H1 (cell line): ENCODE data around the gene FAM47A. TPM values are rescaled to one million over a fixed set of nuclear protein-coding genes. Genes with fewer than 3 reads are reported as not detected.

Source experiments
- CTCF ChIA-PET: fragments of 300-600 bp; sonication (Branson Sonifier 250); formaldehyde crosslinking; loops from one replicate; lab custom pipeline; 2021; ENCODE audit not compliant: partially characterized antibody; lab: Charles Lee
- POLR2A ChIA-PET: fragments of 300-600 bp; sonication (Branson Sonifier 250); formaldehyde crosslinking; loops from one replicate; lab custom pipeline; 2021; ENCODE audit warnings: inconsistent platforms; ENCODE audit not compliant: partially characterized antibody; lab: Charles Lee
- DNase-seq, 2 experiments: peaks; one replicate each; pipeline versions ENCODE4 v3.0.0 to v3.0.0-alpha.2; 2010 to 2022; ENCODE audit warnings: low spot score in 2 of 2, low read depth in 1 of 2, mixed read lengths in 1 of 2
- FAIRE-seq: peaks from 2 replicates; lab custom pipeline; 2011; peaks lifted over from hg19 to GRCh38; lab: Jason Lieb, UNC
- H2AFZ ChIP-seq: 2 replicates; pipeline ENCODE4 v1.8.1; 2012; ENCODE audit warnings: low read length, inconsistent platforms
- H2AK5ac ChIP-seq: 2 replicates; pipeline ENCODE4 v1.6.1; 2013; ENCODE audit warnings: low read depth, low read length
- H2BK120ac ChIP-seq: replicated peaks from 2 replicates; pipeline ENCODE3; 2013; ENCODE audit warnings: low read depth, low read length, inconsistent platforms
- H2BK12ac ChIP-seq: 2 replicates; pipeline ENCODE4 v1.6.1; 2013; ENCODE audit warnings: low read depth, low read length
- H2BK15ac ChIP-seq: 2 replicates; pipeline ENCODE4 v1.6.1; 2013; ENCODE audit warnings: low read length
- H2BK20ac ChIP-seq: 2 replicates; pipeline ENCODE4 v1.6.1; 2013; ENCODE audit warnings: low read length
- H2BK5ac ChIP-seq: 2 replicates; pipeline ENCODE4 v1.6.1; 2013; ENCODE audit warnings: low read depth, low read length
- H3K14ac ChIP-seq: 2 replicates; pipeline ENCODE4 v1.6.1; 2013; ENCODE audit warnings: inconsistent platforms; ENCODE audit not compliant: insufficient read length
- H3K18ac ChIP-seq: 2 replicates; pipeline ENCODE4 v1.6.1; 2013; ENCODE audit warnings: low read length; ENCODE audit errors: extremely low read depth
- H3K23ac ChIP-seq: 2 replicates; pipeline ENCODE4 v1.6.1; 2013; ENCODE audit warnings: inconsistent platforms; ENCODE audit not compliant: insufficient read length
- H3K23me2 ChIP-seq: 2 replicates; pipeline ENCODE4 v1.6.1; 2013; ENCODE audit warnings: low read depth, low read length
- H3K27ac ChIP-seq: 2 replicates; pipeline ENCODE4 v1.6.1; 2011; ENCODE audit warnings: low read depth, low read length, inconsistent platforms
- H3K27me3 ChIP-seq, 4 experiments: replicated peaks in 1 of 4; 1 replicate in 1 of 4; 2 replicates in 3 of 4; pipeline versions ENCODE4 v1.6.1 to v1.8.1; 2011 to 2013; ENCODE audit warnings: low read length in 3 of 4, mild to moderate bottlenecking in 3 of 4, inconsistent platforms in 2 of 4, mixed read lengths in 2 of 4, moderate library complexity in 1 of 4; ENCODE audit not compliant: control insufficient read depth in 3 of 4, insufficient read depth in 3 of 4; ENCODE audit errors: extremely low read depth in 1 of 4
- H3K36me3 ChIP-seq, 4 experiments: 2 replicates each; pipeline versions ENCODE4 v1.6.1 to v1.8.1; 2011 to 2013; ENCODE audit warnings: mild to moderate bottlenecking in 4 of 4, low read length in 3 of 4, moderate library complexity in 2 of 4, control low read depth in 1 of 4, inconsistent platforms in 1 of 4; ENCODE audit not compliant: insufficient read depth in 4 of 4, control insufficient read depth in 2 of 4
- H3K4ac ChIP-seq: replicated peaks from 2 replicates; pipeline ENCODE3; 2013; ENCODE audit warnings: low read length, low read depth, mixed read lengths, inconsistent platforms; ENCODE audit not compliant: insufficient read length
- H3K4me1 ChIP-seq, 4 experiments: replicated peaks in 1 of 4; 1 replicate in 1 of 4; 2 replicates in 3 of 4; pipeline versions ENCODE4 v1.6.1 to v1.8.1; 2011 to 2013; ENCODE audit warnings: low read length in 3 of 4, inconsistent platforms in 2 of 4, mixed read lengths in 1 of 4; ENCODE audit not compliant: insufficient read depth in 4 of 4, control insufficient read depth in 3 of 4
- H3K4me2 ChIP-seq, 2 experiments: 2 replicates each; pipeline versions ENCODE4 v1.6.1 to v1.8.1; 2011 to 2013; ENCODE audit warnings: low read depth in 2 of 2, low read length in 2 of 2, control low read depth in 1 of 2, inconsistent platforms in 1 of 2, mild to moderate bottlenecking in 1 of 2; ENCODE audit not compliant: insufficient read depth in 1 of 2
- H3K4me3 ChIP-seq, 4 experiments: fragments of 200-600, 300-600 bp in 1 of 4; sonication (generic), shearing (Covaris generic), sonication (Bioruptor Twin) in 1 of 4; 2 replicates each; pipeline versions ENCODE4 v1.5.1 to v1.8.1; 2011 to 2016; ENCODE audit warnings: low read length in 4 of 4, low read depth in 3 of 4, control low read depth in 2 of 4, inconsistent platforms in 2 of 4, mild to moderate bottlenecking in 2 of 4, mixed read lengths in 1 of 4, moderate library complexity in 1 of 4; ENCODE audit not compliant: insufficient read depth in 2 of 4; ENCODE audit errors: extremely low read depth in 1 of 4
- H3K56ac ChIP-seq: replicated peaks from 2 replicates; pipeline ENCODE3; 2013; ENCODE audit warnings: low read depth, mild to moderate bottlenecking, mixed read lengths, low read length, inconsistent platforms; ENCODE audit not compliant: insufficient read length
- H3K79me1 ChIP-seq: 2 replicates; pipeline ENCODE4 v1.6.1; 2013; ENCODE audit warnings: low read depth, low read length, control low read depth
- H3K79me2 ChIP-seq, 2 experiments: 2 replicates each; pipeline versions ENCODE4 v1.6.1 to v1.8.1; 2012 to 2013; ENCODE audit warnings: low read length in 2 of 2, mild to moderate bottlenecking in 2 of 2, inconsistent platforms in 1 of 2; ENCODE audit not compliant: insufficient read depth in 2 of 2, control insufficient read depth in 1 of 2
- H3K9ac ChIP-seq, 4 experiments: replicated peaks in 1 of 4; 1 replicate in 1 of 4; 2 replicates in 3 of 4; pipeline versions ENCODE4 v1.6.1 to v1.8.1; 2011 to 2013; ENCODE audit warnings: low read depth in 3 of 4, low read length in 3 of 4, control low read depth in 2 of 4, mild to moderate bottlenecking in 2 of 4, moderate library complexity in 2 of 4, inconsistent platforms in 1 of 4; ENCODE audit errors: extremely low read depth in 1 of 4
- H3K9me3 ChIP-seq, 2 experiments: 2 replicates each; pipeline versions ENCODE4 v1.6.1 to v1.8.1; 2012 to 2013; ENCODE audit warnings: mild to moderate bottlenecking in 2 of 2, moderate library complexity in 2 of 2, control low read depth in 1 of 2, inconsistent platforms in 1 of 2, low read depth in 1 of 2, low read length in 1 of 2, mixed read lengths in 1 of 2; ENCODE audit not compliant: insufficient read depth in 2 of 2
- H4K20me1 ChIP-seq, 2 experiments: replicated peaks in 1 of 2; 2 replicates each; pipeline versions ENCODE3 to v1.8.1; 2011 to 2013; ENCODE audit warnings: inconsistent platforms in 2 of 2, low read length in 2 of 2, mild to moderate bottlenecking in 1 of 2; ENCODE audit not compliant: insufficient read depth in 2 of 2, control insufficient read depth in 1 of 2
- H4K5ac ChIP-seq: 2 replicates; pipeline ENCODE4 v1.6.1; 2013; ENCODE audit warnings: low read length, low read depth, mixed read lengths, inconsistent platforms; ENCODE audit not compliant: insufficient read length
- H4K8ac ChIP-seq: 2 replicates; pipeline ENCODE4 v1.8.0; 2013; ENCODE audit warnings: mild to moderate bottlenecking, moderate library complexity, low read length, inconsistent platforms; ENCODE audit not compliant: insufficient read depth; ENCODE audit errors: extremely low read depth
- H4K91ac ChIP-seq: replicated peaks from 2 replicates; pipeline ENCODE3; 2013; ENCODE audit warnings: low read length, mixed read lengths, inconsistent platforms; ENCODE audit not compliant: insufficient read length
- HDAC2 ChIP-seq, 2 experiments: fragments of 300-600 bp in 1 of 2; sonication (generic) in 1 of 2; IDR thresholded peaks; 2 replicates each; pipeline ENCODE4 v1.6.1; 2011 to 2012; ENCODE audit warnings: low read depth in 2 of 2, low read length in 2 of 2, mild to moderate bottlenecking in 2 of 2, moderate library complexity in 2 of 2, borderline replicate concordance in 1 of 2, inconsistent platforms in 1 of 2
- JUND ChIP-seq: IDR thresholded peaks from 2 replicates; pipeline ENCODE4 v1.6.1; 2011; ENCODE audit warnings: mild to moderate bottlenecking, improper control_type of control experiment, low read length
- KDM1A ChIP-seq: fragments of 200-600, 300-600 bp; sonication (generic); IDR thresholded peaks from 2 replicates; pipeline ENCODE4 v1.7.1; 2016; ENCODE audit warnings: mild to moderate bottlenecking, low read length, borderline replicate concordance
- PHF8 ChIP-seq: fragments of 200-600 bp; sonication (generic); conservative IDR thresholded peaks from 2 replicates; pipeline ENCODE4 v1.7.1; 2012; ENCODE audit warnings: low read depth, mild to moderate bottlenecking, inconsistent platforms, low read length, moderate library complexity
- POLR2AphosphoS5 ChIP-seq: IDR thresholded peaks from 2 replicates; pipeline ENCODE4 v1.6.1; 2011; ENCODE audit warnings: low read depth, low read length
- POU5F1 ChIP-seq: IDR thresholded peaks from 2 replicates; pipeline ENCODE4 v1.6.1; 2011; ENCODE audit warnings: low read depth, mild to moderate bottlenecking, low read length, moderate library complexity
- SIN3A ChIP-seq, 2 experiments: IDR thresholded peaks in 1 of 2; conservative IDR thresholded peaks in 1 of 2; 2 replicates each; pipeline ENCODE4 v1.6.1; 2011 to 2012; ENCODE audit warnings: low read length in 2 of 2, improper control_type of control experiment in 1 of 2, low read depth in 1 of 2, mild to moderate bottlenecking in 1 of 2
- SP2 ChIP-seq: IDR thresholded peaks from 2 replicates; pipeline ENCODE4 v1.6.1; 2012; ENCODE audit warnings: mild to moderate bottlenecking, low read length, inconsistent platforms
- TAF1 ChIP-seq: IDR thresholded peaks from 2 replicates; pipeline ENCODE4 v1.6.1; 2011; ENCODE audit warnings: mild to moderate bottlenecking, low read depth, low read length
- WGBS, 2 experiments: shearing (Covaris generic) in 1 of 2; methylation state at CpG; one replicate each; pipeline versions ENCODE4 v1.1.6 to v1.1.7; 2013 to 2015; ENCODE audit warnings: low lambda C conversion rate in 2 of 2, mixed read lengths in 2 of 2, inconsistent platforms in 1 of 2, low coverage in 1 of 2, missing lambda C conversion rate in 1 of 2; ENCODE audit not compliant: insufficient replicate concordance in 2 of 2, insufficient coverage in 1 of 2, insufficient read length in 1 of 2; ENCODE audit errors: extremely low coverage in 1 of 2, missing lambda C conversion rate in 1 of 2; 5-methylcytosine and 5-hydroxymethylcytosine counted together
- polyA plus RNA-seq, 7 experiments: library from polyadenylated mRNA; depleted of rRNA in 3 of 7; stranded (reverse) in 5 of 7; unstranded in 2 of 7; fragments of >200 nt in 5 of 7; fragments of 200-250 nt in 2 of 7; gene quantifications; 1 replicate in 5 of 7; 2 replicates in 1 of 7; 4 replicates in 1 of 7; pipeline versions ENCODE4 v1.2.1 to v1.2.3, GENCODE V29; 2011 to 2013; ENCODE audit warnings: missing spikeins in 2 of 7, mixed read lengths in 2 of 7
- total RNA-seq: library from RNA; stranded (reverse); fragmentation: NEBNext Ultra II Directional; extraction: Animal tissue kit (Norgen Biotek cat#: 25700); gene quantifications from 2 replicates; pipeline ENCODE4 v1.2.1, GENCODE V29; 2021
- TF ChIP-seq, protein P1 (sequence below), 3 experiments: IDR thresholded peaks; 1 replicate in 2 of 3; 2 replicates in 1 of 3; pipeline versions ENCODE4 v1.5.1 to v1.6.1; 2011; ENCODE audit warnings: low read length in 3 of 3, mild to moderate bottlenecking in 3 of 3, inconsistent platforms in 2 of 3, low read depth in 1 of 3, moderate library complexity in 1 of 3; ENCODE audit not compliant: insufficient read depth in 1 of 3; ENCODE audit errors: control extremely low read depth in 1 of 3
- TF ChIP-seq, protein P2 (sequence below): IDR thresholded peaks from 2 replicates; pipeline ENCODE4 v1.6.1; 2012; ENCODE audit warnings: inconsistent platforms

The FAM47A gene
- total and polyA plus RNA-seq, 2 of the 8 experiments (the other 6 are each of a cell fraction or from before 2014, with no cell fraction given): not detected

DNA sequence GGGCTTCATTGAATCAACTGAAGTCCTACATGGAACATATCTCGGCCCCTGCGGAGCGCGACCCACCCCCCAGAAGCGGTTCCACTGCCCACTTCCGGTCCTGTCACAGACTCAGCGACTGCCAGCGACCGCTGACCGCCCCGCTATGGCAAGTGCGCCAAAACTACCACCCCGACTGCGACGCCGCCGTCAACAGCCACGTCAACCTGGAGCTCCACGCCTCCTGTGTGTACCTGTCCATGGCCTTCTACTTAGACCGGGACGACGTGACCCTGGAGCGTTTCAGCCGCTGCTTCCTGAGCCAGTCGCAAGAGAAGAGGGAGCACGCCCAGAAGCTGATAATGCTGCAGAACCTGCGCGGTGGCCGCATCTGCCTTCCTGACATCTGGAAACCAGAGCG lies 14.8 kb upstream of the FAM47A start:
- Histone ChIP-seq H3K9me3 (no peaks in the 10 kb centered on the region), H4K8ac (no peak overlapping the region), H4K91ac (no peak overlapping the region), H3K27me3 (no peaks in the 10 kb centered on the region), H3K79me2 (no peaks in the 10 kb centered on the region), H3K4me2 (no peak overlapping the region), H2AK5ac (no peak overlapping the region), H3K4me1 (no peaks in the 10 kb centered on the region), H2BK120ac (no peak overlapping the region), H4K20me1 (no peaks in the 10 kb centered on the region), H3K18ac (no peak overlapping the region), H2BK5ac (no peak overlapping the region), H2BK20ac (no peak overlapping the region), H4K5ac (no peak overlapping the region), H2BK12ac (no peak overlapping the region), H3K23me2 (no peaks in the 10 kb centered on the region), H3K23ac (no peak overlapping the region), H3K36me3 (no peaks in the 10 kb centered on the region), H2BK15ac (no peak overlapping the region), H3K56ac (no peak overlapping the region), H3K4ac (no peak overlapping the region), H3K79me1 (no peaks in the 10 kb centered on the region), H3K14ac (no peak overlapping the region), H3K9ac (no peak overlapping the region), H3K27ac (no peak overlapping the region), H3K4me3 (no peak overlapping the region), H2AFZ (no peak overlapping the region)
- FAIRE-seq (no peak), DNase-seq (no peak)
- CTCF ChIA-PET: no interaction called here
- WGBS, 2 experiments: 96% methylated on average over 12 of the region's 30 CpGs; no CpG with 5 or more reads in 1 of the 2 experiments
- POLR2A ChIA-PET: no interaction called here
- TF ChIP-seq, protein P1, sequence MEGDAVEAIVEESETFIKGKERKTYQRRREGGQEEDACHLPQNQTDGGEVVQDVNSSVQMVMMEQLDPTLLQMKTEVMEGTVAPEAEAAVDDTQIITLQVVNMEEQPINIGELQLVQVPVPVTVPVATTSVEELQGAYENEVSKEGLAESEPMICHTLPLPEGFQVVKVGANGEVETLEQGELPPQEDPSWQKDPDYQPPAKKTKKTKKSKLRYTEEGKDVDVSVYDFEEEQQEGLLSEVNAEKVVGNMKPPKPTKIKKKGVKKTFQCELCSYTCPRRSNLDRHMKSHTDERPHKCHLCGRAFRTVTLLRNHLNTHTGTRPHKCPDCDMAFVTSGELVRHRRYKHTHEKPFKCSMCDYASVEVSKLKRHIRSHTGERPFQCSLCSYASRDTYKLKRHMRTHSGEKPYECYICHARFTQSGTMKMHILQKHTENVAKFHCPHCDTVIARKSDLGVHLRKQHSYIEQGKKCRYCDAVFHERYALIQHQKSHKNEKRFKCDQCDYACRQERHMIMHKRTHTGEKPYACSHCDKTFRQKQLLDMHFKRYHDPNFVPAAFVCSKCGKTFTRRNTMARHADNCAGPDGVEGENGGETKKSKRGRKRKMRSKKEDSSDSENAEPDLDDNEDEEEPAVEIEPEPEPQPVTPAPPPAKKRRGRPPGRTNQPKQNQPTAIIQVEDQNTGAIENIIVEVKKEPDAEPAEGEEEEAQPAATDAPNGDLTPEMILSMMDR (IDR thresholded peaks at IDR 0.05; ENCODE audit: control extremely low read depth in 1 of 3, insufficient read depth in 1 of 3, low read depth in 1 of 3, low read length in 3 of 3): no peak
- no peak for TF ChIP-seq HDAC2 (IDR thresholded peaks at IDR 0.05; ENCODE audit: borderline replicate concordance in 1 of 2, low read depth in 2 of 2, low read length in 2 of 2)
- TF ChIP-seq SIN3A (conservative IDR thresholded peaks at IDR 0.05 in 1 of 2, IDR thresholded peaks at IDR 0.05 in 1 of 2; ENCODE audit: low read depth in 1 of 2, low read length in 2 of 2): no peak
- TF ChIP-seq, protein P2, sequence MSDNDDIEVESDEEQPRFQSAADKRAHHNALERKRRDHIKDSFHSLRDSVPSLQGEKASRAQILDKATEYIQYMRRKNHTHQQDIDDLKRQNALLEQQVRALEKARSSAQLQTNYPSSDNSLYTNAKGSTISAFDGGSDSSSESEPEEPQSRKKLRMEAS: no peak
- no peak for TF ChIP-seq PHF8
- TF ChIP-seq POLR2AphosphoS5: no peak
- TF ChIP-seq SP2: no peak
- TF ChIP-seq TAF1: no peak
- TF ChIP-seq POU5F1: no peak
- no peak for TF ChIP-seq KDM1A
- TF ChIP-seq JUND: no peak
